Fibroblast of lung (primary cell): Measurements from ENCODE around the gene XXYLT1. TPM values are rescaled to one million over a fixed set of nuclear protein-coding genes. Genes with fewer than 3 reads are reported as not detected.

ENCODE experiments used
- DNase-seq, 2 donors: peaks; one replicate each; pipeline versions ENCODE4 v3.0.0 to v3.0.0-alpha.2; 2010; ENCODE audit warnings: low read depth in 2 of 2
- H2AFZ ChIP-seq: 2 replicates; pipeline ENCODE4 v1.5.1; 2012; ENCODE audit warnings: low read length, control low read depth, inconsistent platforms
- H3K27ac ChIP-seq: 2 replicates; pipeline ENCODE4 v1.5.1; 2011; ENCODE audit warnings: low read length, control low read depth; ENCODE audit not compliant: insufficient read depth
- H3K27me3 ChIP-seq: 2 replicates; pipeline ENCODE4 v1.5.1; 2011; ENCODE audit warnings: mild to moderate bottlenecking, low read length; ENCODE audit not compliant: control insufficient read depth, insufficient read depth
- H3K36me3 ChIP-seq: 2 replicates; pipeline ENCODE4 v1.5.1; 2011; ENCODE audit warnings: low read length; ENCODE audit not compliant: control insufficient read depth, insufficient read depth
- H3K4me1 ChIP-seq: 2 replicates; pipeline ENCODE4 v1.5.1; 2011; ENCODE audit warnings: low read length; ENCODE audit not compliant: control insufficient read depth, insufficient read depth; ENCODE audit errors: extremely low read depth
- H3K4me2 ChIP-seq: 2 replicates; pipeline ENCODE4 v1.5.1; 2011; ENCODE audit warnings: low read length, control low read depth; ENCODE audit not compliant: insufficient read depth; ENCODE audit errors: extremely low read depth
- H3K4me3 ChIP-seq, 4 experiments: fragments of 200-600 bp in 1 of 4; sonication (generic) in 1 of 4; replicated peaks in 1 of 4; 2 replicates each; pipeline ENCODE4 v1.5.1; 2011 to 2016; ENCODE audit warnings: low read length in 4 of 4, low read depth in 3 of 4, mild to moderate bottlenecking in 3 of 4, control low read depth in 2 of 4, inconsistent platforms in 1 of 4, mixed read lengths in 1 of 4; ENCODE audit not compliant: insufficient read depth in 1 of 4; ENCODE audit errors: control extremely low read depth in 1 of 4
- H3K79me2 ChIP-seq: 2 replicates; pipeline ENCODE4 v1.5.1; 2012; ENCODE audit warnings: mild to moderate bottlenecking, low read length, inconsistent platforms; ENCODE audit not compliant: control insufficient read depth, insufficient read depth
- H3K9ac ChIP-seq: 2 replicates; pipeline ENCODE4 v1.5.1; 2011; ENCODE audit warnings: mild to moderate bottlenecking, low read length, control low read depth; ENCODE audit not compliant: insufficient read depth
- H3K9me3 ChIP-seq: 2 replicates; pipeline ENCODE4 v1.5.1; 2012; ENCODE audit warnings: low read depth, low read length; ENCODE audit not compliant: control insufficient read depth, insufficient read depth
- H4K20me1 ChIP-seq: 2 replicates; pipeline ENCODE4 v1.5.1; 2011; ENCODE audit warnings: low read length; ENCODE audit not compliant: control insufficient read depth, insufficient read depth; ENCODE audit errors: extremely low read depth
- EZH2 ChIP-seq: IDR thresholded peaks from 2 replicates; pipeline ENCODE4 v1.5.1; 2012; ENCODE audit warnings: low read length, control low read depth, mild to moderate bottlenecking; ENCODE audit errors: missing control alignments
- polyA minus RNA-seq: library from RNA; depleted of rRNA, polyadenylated mRNA; stranded (reverse); fragments of >200 nt; gene quantifications from 2 replicates; pipeline ENCODE4 v1.2.3, GENCODE V29; 2011; ENCODE audit warnings: low replicate concordance
- polyA plus RNA-seq, 2 donors: library from polyadenylated mRNA; depleted of rRNA in 1 of 2; stranded (reverse) in 1 of 2; unstranded in 1 of 2; fragments of >200 nt; gene quantifications; 2 replicates each; pipeline ENCODE4 v1.2.1, GENCODE V29; 2011 to 2012; ENCODE audit warnings: missing spikeins in 1 of 2
- total RNA-seq: library from RNA; depleted of rRNA; stranded (reverse); fragments of >200 nt; gene quantifications from 2 replicates; pipeline ENCODE4 v1.2.1, GENCODE V29; 2014
- TF ChIP-seq, protein P1 (sequence below), 2 donors: IDR thresholded peaks in 1 of 2; conservative IDR thresholded peaks in 1 of 2; 1 replicate in 1 of 2; 2 replicates in 1 of 2; pipeline ENCODE4 v1.5.1; 2011 to 2012; ENCODE audit warnings: low read length in 2 of 2, control low read depth in 1 of 2, inconsistent platforms in 1 of 2, low read depth in 1 of 2, mild to moderate bottlenecking in 1 of 2

The XXYLT1 gene, protein sequence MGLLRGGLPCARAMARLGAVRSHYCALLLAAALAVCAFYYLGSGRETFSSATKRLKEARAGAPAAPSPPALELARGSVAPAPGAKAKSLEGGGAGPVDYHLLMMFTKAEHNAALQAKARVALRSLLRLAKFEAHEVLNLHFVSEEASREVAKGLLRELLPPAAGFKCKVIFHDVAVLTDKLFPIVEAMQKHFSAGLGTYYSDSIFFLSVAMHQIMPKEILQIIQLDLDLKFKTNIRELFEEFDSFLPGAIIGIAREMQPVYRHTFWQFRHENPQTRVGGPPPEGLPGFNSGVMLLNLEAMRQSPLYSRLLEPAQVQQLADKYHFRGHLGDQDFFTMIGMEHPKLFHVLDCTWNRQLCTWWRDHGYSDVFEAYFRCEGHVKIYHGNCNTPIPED
- total RNA-seq (8.2 and 12.4 TPM in 2 replicates), polyA plus RNA-seq (15.9 and 18.5 TPM in 2 replicates), polyA minus RNA-seq (9.6 and 12.1 TPM in 2 replicates)
- 13.9 and 15.2 TPM in 2 replicates for polyA plus RNA-seq (2012)

DNA sequence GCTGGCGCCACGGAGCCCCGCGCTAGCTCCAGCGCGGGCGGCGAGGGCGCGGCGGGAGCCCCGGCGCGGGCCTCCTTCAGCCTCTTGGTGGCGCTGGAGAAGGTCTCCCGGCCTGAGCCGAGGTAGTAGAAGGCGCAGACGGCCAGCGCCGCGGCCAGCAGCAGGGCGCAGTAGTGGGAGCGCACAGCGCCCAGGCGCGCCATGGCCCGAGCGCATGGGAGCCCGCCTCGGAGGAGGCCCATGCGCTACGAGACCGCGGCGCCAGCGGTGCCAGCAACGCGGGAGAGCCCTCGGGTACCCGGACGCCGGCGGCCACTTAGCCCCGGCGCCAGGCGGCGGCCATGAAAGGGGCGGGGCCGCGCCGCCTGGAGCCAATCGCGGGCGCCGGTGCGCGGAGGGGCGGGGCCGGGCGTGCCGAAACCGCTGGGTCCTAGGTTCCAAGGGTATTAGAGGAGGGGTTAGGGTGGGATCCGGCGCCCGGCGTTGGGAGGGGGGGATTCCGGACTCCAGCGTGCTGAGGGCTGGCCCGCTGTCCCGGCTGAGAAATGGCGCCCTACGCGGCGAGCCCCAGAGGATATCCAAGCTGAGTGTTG lies at the start of gene XXYLT1:
TSS of gene XXYLT1 (minus strand) at position 343 of the 593 bp plus-strand sequence. CDS start at position 242, 101 bp downstream.
- Histone ChIP-seq H3K27ac (peak within 1 kb of the TSS; percentile 39), H3K4me1 (peaks cover 3% of the 10 kb centered on the region), H3K4me2 (peak within 1 kb of the TSS; percentile 87), H2AFZ (peak within 1 kb of the TSS; percentile 84), H3K27me3 (no peaks in the 10 kb centered on the region), H3K4me3 (peak within 1 kb of the TSS; percentile 50 to 89 (median 64)), H3K9me3 (no peaks in the 10 kb centered on the region), H3K79me2 (peaks cover 12% of the 10 kb centered on the region), H4K20me1 (no peaks in the 10 kb centered on the region), H3K36me3 (peaks cover 2% of the 10 kb centered on the region), H3K9ac (peak within 1 kb of the TSS; percentile 63)
- TF ChIP-seq, protein P1, sequence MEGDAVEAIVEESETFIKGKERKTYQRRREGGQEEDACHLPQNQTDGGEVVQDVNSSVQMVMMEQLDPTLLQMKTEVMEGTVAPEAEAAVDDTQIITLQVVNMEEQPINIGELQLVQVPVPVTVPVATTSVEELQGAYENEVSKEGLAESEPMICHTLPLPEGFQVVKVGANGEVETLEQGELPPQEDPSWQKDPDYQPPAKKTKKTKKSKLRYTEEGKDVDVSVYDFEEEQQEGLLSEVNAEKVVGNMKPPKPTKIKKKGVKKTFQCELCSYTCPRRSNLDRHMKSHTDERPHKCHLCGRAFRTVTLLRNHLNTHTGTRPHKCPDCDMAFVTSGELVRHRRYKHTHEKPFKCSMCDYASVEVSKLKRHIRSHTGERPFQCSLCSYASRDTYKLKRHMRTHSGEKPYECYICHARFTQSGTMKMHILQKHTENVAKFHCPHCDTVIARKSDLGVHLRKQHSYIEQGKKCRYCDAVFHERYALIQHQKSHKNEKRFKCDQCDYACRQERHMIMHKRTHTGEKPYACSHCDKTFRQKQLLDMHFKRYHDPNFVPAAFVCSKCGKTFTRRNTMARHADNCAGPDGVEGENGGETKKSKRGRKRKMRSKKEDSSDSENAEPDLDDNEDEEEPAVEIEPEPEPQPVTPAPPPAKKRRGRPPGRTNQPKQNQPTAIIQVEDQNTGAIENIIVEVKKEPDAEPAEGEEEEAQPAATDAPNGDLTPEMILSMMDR (conservative IDR thresholded peaks at IDR 0.05 in 1 of 2, IDR thresholded peaks at IDR 0.05 in 1 of 2; ENCODE audit: low read depth in 1 of 2, low read length in 2 of 2): peak; percentile 28 to 45
- no peak for TF ChIP-seq EZH2
- peak; percentile 81 to 86 for DNase-seq

DNA sequence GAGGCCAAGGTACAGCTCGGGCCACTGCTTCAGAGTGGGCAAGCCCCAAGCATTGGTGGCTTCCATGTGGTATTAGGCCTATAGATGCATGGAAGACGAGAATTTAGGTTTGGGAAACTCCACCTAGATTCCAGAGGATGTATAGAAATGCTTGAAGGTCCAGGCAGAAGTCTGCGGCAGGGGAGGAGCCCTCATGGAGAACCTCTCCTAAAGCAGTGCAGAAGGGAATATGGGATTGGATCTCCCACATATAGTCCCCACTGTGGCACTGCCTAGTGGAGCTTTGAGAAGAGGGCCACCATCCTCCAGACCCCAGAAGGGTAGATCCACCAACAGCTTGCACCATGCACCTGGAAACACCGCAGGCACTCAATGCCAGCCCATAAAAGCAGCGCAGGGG lies 48.1 kb upstream of the XXYLT1 start:
- H4K20me1 ChIP-seq: no peaks in the 10 kb centered on the region
- no peak for DNase-seq
- H3K9me3 ChIP-seq: no peaks in the 10 kb centered on the region
- no peak for TF ChIP-seq EZH2
- TF ChIP-seq, protein P1 (conservative IDR thresholded peaks at IDR 0.05 in 1 of 2, IDR thresholded peaks at IDR 0.05 in 1 of 2; ENCODE audit: low read depth in 1 of 2, low read length in 2 of 2): no peak
- no peak overlapping the region for H3K4me2 ChIP-seq
- H3K9ac ChIP-seq: no peak overlapping the region
- no peaks in the 10 kb centered on the region for H3K27me3 ChIP-seq
- peaks cover 3% of the 10 kb centered on the region for H3K36me3 ChIP-seq
- no peaks in the 10 kb centered on the region for H3K79me2 ChIP-seq
- no peaks in the 10 kb centered on the region for H3K4me1 ChIP-seq
- H3K27ac ChIP-seq: no peak overlapping the region
- no peak overlapping the region for H2AFZ ChIP-seq
- no peak overlapping the region for H3K4me3 ChIP-seq

DNA sequence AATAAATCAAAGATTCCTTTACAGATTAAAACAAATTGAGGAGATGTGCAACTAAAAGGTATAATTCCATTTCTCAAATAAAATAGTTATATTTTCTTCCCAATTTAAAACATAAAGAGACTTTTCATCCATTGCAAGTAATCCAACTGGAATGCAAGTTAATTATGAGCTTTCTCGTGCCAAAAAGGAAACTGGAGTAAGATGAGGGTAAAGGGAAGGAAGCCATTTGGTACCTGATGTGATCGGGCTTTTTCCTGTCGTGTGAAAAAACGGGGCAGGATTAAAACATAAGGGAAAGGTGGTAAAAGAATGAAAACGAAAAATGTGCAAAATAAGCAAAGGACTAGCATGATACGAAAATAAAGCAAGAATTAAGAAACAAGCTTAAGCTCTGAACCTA lies 41.8 kb upstream of the XXYLT1 start:
- H3K9ac ChIP-seq: no peak overlapping the region
- H3K4me3 ChIP-seq: no peak overlapping the region
- TF ChIP-seq EZH2: no peak
- TF ChIP-seq, protein P1 (conservative IDR thresholded peaks at IDR 0.05 in 1 of 2, IDR thresholded peaks at IDR 0.05 in 1 of 2; ENCODE audit: low read depth in 1 of 2, low read length in 2 of 2): no peak
- no peak overlapping the region for H2AFZ ChIP-seq
- no peaks in the 10 kb centered on the region for H3K9me3 ChIP-seq
- no peaks in the 10 kb centered on the region for H3K79me2 ChIP-seq
- DNase-seq: no peak
- H3K4me2 ChIP-seq: no peak overlapping the region
- no peaks in the 10 kb centered on the region for H3K4me1 ChIP-seq
- no peaks in the 10 kb centered on the region for H4K20me1 ChIP-seq
- no peaks in the 10 kb centered on the region for H3K36me3 ChIP-seq
- no peak overlapping the region for H3K27ac ChIP-seq
- no peaks in the 10 kb centered on the region for H3K27me3 ChIP-seq
